Measurements from ENCODE around the gene KLF5.
A peak's percentile ranks its signal among the peaks of the same experiment; 100 is the strongest.

Gene KLF5

GRCh38 chr13:73079359-73079758, 20.6 kb downstream of the KLF5 start:
- DNase-seq = no peak
- Histone ChIP-seq H3K23ac (ENCODE audit: low read length) (no peak overlapping the region), H3K79me1 (ENCODE audit: low read length) (no peaks in the 10 kb centered on the region), H3K4ac (ENCODE audit: low read depth, low read length) (no peak overlapping the region), H2AK5ac (ENCODE audit: low read length) (no peak overlapping the region), H3K9ac (ENCODE audit: low read length) (no peak overlapping the region), H2BK5ac (ENCODE audit: low read length) (no peak overlapping the region), H3K18ac (ENCODE audit: low read length) (no peak overlapping the region), H2BK120ac (ENCODE audit: low read depth, low read length) (no peak overlapping the region), H3K27ac (ENCODE audit: low read depth, low read length) (no peak overlapping the region), H3K4me3 (ENCODE audit: low read length) (no peak overlapping the region), H2BK15ac (replicated peaks; ENCODE audit: low read depth) (no peak overlapping the region), H4K5ac (ENCODE audit: low read length) (no peak overlapping the region), H3K36me3 (ENCODE audit: control insufficient read depth, insufficient read depth, low read length) (no peaks in the 10 kb centered on the region), H3K4me1 (ENCODE audit: control insufficient read depth, low read depth, low read length) (no peaks in the 10 kb centered on the region), H3K4me2 (ENCODE audit: low read length) (no peak overlapping the region), H3K79me2 (ENCODE audit: control insufficient read depth, insufficient read depth, low read length) (no peaks in the 10 kb centered on the region), H4K8ac (ENCODE audit: low read depth, low read length) (no peak overlapping the region), H3K27me3 (ENCODE audit: insufficient read depth, low read length, poor library complexity) (no peaks in the 10 kb centered on the region), H3K56ac (ENCODE audit: low read length) (no peak overlapping the region)
- no CpG with 5 or more reads among the region's 3 CpGs for WGBS (ENCODE audit: extremely low coverage, insufficient coverage, low lambda C conversion rate)

GRCh38 chr13:73081256-73081915, 22.6 kb downstream of the KLF5 start:
- Histone ChIP-seq H3K79me2 (ENCODE audit: control insufficient read depth, insufficient read depth, low read length) (no peaks in the 10 kb centered on the region), H3K18ac (ENCODE audit: low read length) (no peak overlapping the region), H3K56ac (ENCODE audit: low read length) (peak overlapping the region; percentile 25), H3K23ac (ENCODE audit: low read length) (no peak overlapping the region), H3K9ac (ENCODE audit: low read length) (no peak overlapping the region), H3K4me2 (ENCODE audit: low read length) (no peak overlapping the region), H3K27me3 (ENCODE audit: insufficient read depth, low read length, poor library complexity) (no peaks in the 10 kb centered on the region), H2BK5ac (ENCODE audit: low read length) (no peak overlapping the region), H2BK120ac (ENCODE audit: low read depth, low read length) (no peak overlapping the region), H2AK5ac (ENCODE audit: low read length) (no peak overlapping the region), H3K79me1 (ENCODE audit: low read length) (no peaks in the 10 kb centered on the region), H4K5ac (ENCODE audit: low read length) (no peak overlapping the region), H3K4ac (ENCODE audit: low read depth, low read length) (peak overlapping the region; percentile 24), H2BK15ac (replicated peaks; ENCODE audit: low read depth) (no peak overlapping the region), H4K8ac (ENCODE audit: low read depth, low read length) (no peak overlapping the region), H3K4me1 (ENCODE audit: control insufficient read depth, low read depth, low read length) (no peaks in the 10 kb centered on the region), H3K27ac (ENCODE audit: low read depth, low read length) (no peak overlapping the region), H3K4me3 (ENCODE audit: low read length) (no peak overlapping the region), H3K36me3 (ENCODE audit: control insufficient read depth, insufficient read depth, low read length) (no peaks in the 10 kb centered on the region)
- DNase-seq = peak; percentile 22
- no CpG with 5 or more reads among the region's 4 CpGs for WGBS (ENCODE audit: extremely low coverage, insufficient coverage, low lambda C conversion rate)

- no peaks in the 10 kb centered on the region for H3K79me1 ChIP-seq (ENCODE audit: low read length)
- H3K79me2 ChIP-seq (ENCODE audit: control insufficient read depth, insufficient read depth, low read length) = no peaks in the 10 kb centered on the region
- H3K4me3 ChIP-seq (ENCODE audit: low read length) = no peak overlapping the region
- no peak overlapping the region for H3K56ac ChIP-seq (ENCODE audit: low read length)
- H3K4me2 ChIP-seq (ENCODE audit: low read length) = no peak overlapping the region
- H3K4ac ChIP-seq (ENCODE audit: low read depth, low read length) = no peak overlapping the region
- no CpG with 5 or more reads among the region's 5 CpGs for WGBS (ENCODE audit: extremely low coverage, insufficient coverage, low lambda C conversion rate)
- no peak overlapping the region for H3K23ac ChIP-seq (ENCODE audit: low read length)
- H3K18ac ChIP-seq (ENCODE audit: low read length) = no peak overlapping the region
- H4K8ac ChIP-seq (ENCODE audit: low read depth, low read length) = no peak overlapping the region
- no peak overlapping the region for H2BK5ac ChIP-seq (ENCODE audit: low read length)
- no peak overlapping the region for H2AK5ac ChIP-seq (ENCODE audit: low read length)
- H3K27ac ChIP-seq (ENCODE audit: low read depth, low read length) = no peak overlapping the region
- H3K4me1 ChIP-seq (ENCODE audit: control insufficient read depth, low read depth, low read length) = no peaks in the 10 kb centered on the region
- H3K27me3 ChIP-seq (ENCODE audit: insufficient read depth, low read length, poor library complexity) = no peaks in the 10 kb centered on the region
- H2BK15ac ChIP-seq (replicated peaks; ENCODE audit: low read depth) = no peak overlapping the region
- H3K9ac ChIP-seq (ENCODE audit: low read length) = no peak overlapping the region
- H2BK120ac ChIP-seq (ENCODE audit: low read depth, low read length) = no peak overlapping the region
- DNase-seq = peak; percentile 33
- H3K36me3 ChIP-seq (ENCODE audit: control insufficient read depth, insufficient read depth, low read length) = no peaks in the 10 kb centered on the region
- H4K5ac ChIP-seq (ENCODE audit: low read length) = no peak overlapping the region
Measured at GRCh38 chr13:73082471-73082870, 23.7 kb downstream of the KLF5 start.

GRCh38 chr13:73082895-73083294, 24.1 kb downstream of the KLF5 start:
- H3K4me2 ChIP-seq (ENCODE audit: low read length) = no peak overlapping the region
- H3K4me3 ChIP-seq (ENCODE audit: low read length) = no peak overlapping the region
- H3K36me3 ChIP-seq (ENCODE audit: control insufficient read depth, insufficient read depth, low read length) = no peaks in the 10 kb centered on the region
- no peak overlapping the region for H3K23ac ChIP-seq (ENCODE audit: low read length)
- no peak overlapping the region for H3K18ac ChIP-seq (ENCODE audit: low read length)
- DNase-seq = no peak
- H3K9ac ChIP-seq (ENCODE audit: low read length) = no peak overlapping the region
- H2BK15ac ChIP-seq (replicated peaks; ENCODE audit: low read depth) = no peak overlapping the region
- no peaks in the 10 kb centered on the region for H3K79me2 ChIP-seq (ENCODE audit: control insufficient read depth, insufficient read depth, low read length)
- no peak overlapping the region for H3K56ac ChIP-seq (ENCODE audit: low read length)
- H3K79me1 ChIP-seq (ENCODE audit: low read length) = no peaks in the 10 kb centered on the region
- H3K27ac ChIP-seq (ENCODE audit: low read depth, low read length) = no peak overlapping the region
- no peak overlapping the region for H3K4ac ChIP-seq (ENCODE audit: low read depth, low read length)
- no peak overlapping the region for H2BK120ac ChIP-seq (ENCODE audit: low read depth, low read length)
- no peak overlapping the region for H2AK5ac ChIP-seq (ENCODE audit: low read length)
- no peak overlapping the region for H2BK5ac ChIP-seq (ENCODE audit: low read length)
- H3K4me1 ChIP-seq (ENCODE audit: control insufficient read depth, low read depth, low read length) = no peaks in the 10 kb centered on the region
- no peak overlapping the region for H4K5ac ChIP-seq (ENCODE audit: low read length)
- H3K27me3 ChIP-seq (ENCODE audit: insufficient read depth, low read length, poor library complexity) = no peaks in the 10 kb centered on the region
- H4K8ac ChIP-seq (ENCODE audit: low read depth, low read length) = no peak overlapping the region
- WGBS (ENCODE audit: extremely low coverage, insufficient coverage, low lambda C conversion rate) = no CpG with 5 or more reads among the region's 4 CpGs

- Histone ChIP-seq H3K9ac (ENCODE audit: low read length) (no peak overlapping the region), H3K4me1 (ENCODE audit: control insufficient read depth, low read depth, low read length) (no peaks in the 10 kb centered on the region), H2AK5ac (ENCODE audit: low read length) (no peak overlapping the region), H3K27ac (ENCODE audit: low read depth, low read length) (no peak overlapping the region), H3K79me1 (ENCODE audit: low read length) (no peaks in the 10 kb centered on the region), H2BK120ac (ENCODE audit: low read depth, low read length) (no peak overlapping the region), H3K56ac (ENCODE audit: low read length) (no peak overlapping the region), H2BK5ac (ENCODE audit: low read length) (no peak overlapping the region), H4K8ac (ENCODE audit: low read depth, low read length) (no peak overlapping the region), H3K79me2 (ENCODE audit: control insufficient read depth, insufficient read depth, low read length) (no peaks in the 10 kb centered on the region), H3K23ac (ENCODE audit: low read length) (no peak overlapping the region), H3K4me2 (ENCODE audit: low read length) (no peak overlapping the region), H3K36me3 (ENCODE audit: control insufficient read depth, insufficient read depth, low read length) (no peaks in the 10 kb centered on the region), H3K18ac (ENCODE audit: low read length) (no peak overlapping the region), H3K27me3 (ENCODE audit: insufficient read depth, low read length, poor library complexity) (no peaks in the 10 kb centered on the region), H3K4ac (ENCODE audit: low read depth, low read length) (no peak overlapping the region), H3K4me3 (ENCODE audit: low read length) (no peak overlapping the region), H4K5ac (ENCODE audit: low read length) (no peak overlapping the region), H2BK15ac (replicated peaks; ENCODE audit: low read depth) (peak overlapping the region; percentile 42)
- DNase-seq = no peak
- WGBS (ENCODE audit: extremely low coverage, insufficient coverage, low lambda C conversion rate) = no CpG with 5 or more reads among the region's 4 CpGs
Measured at GRCh38 chr13:73088332-73088935, 29.6 kb downstream of the KLF5 start.

GRCh38 chr13:73089213-73089612, 30.4 kb downstream of the KLF5 start:
- Histone ChIP-seq H3K23ac (ENCODE audit: low read length) (no peak overlapping the region), H2AK5ac (ENCODE audit: low read length) (no peak overlapping the region), H3K56ac (ENCODE audit: low read length) (no peak overlapping the region), H4K5ac (ENCODE audit: low read length) (no peak overlapping the region), H3K4me1 (ENCODE audit: control insufficient read depth, low read depth, low read length) (no peaks in the 10 kb centered on the region), H3K79me1 (ENCODE audit: low read length) (no peaks in the 10 kb centered on the region), H2BK5ac (ENCODE audit: low read length) (no peak overlapping the region), H3K18ac (ENCODE audit: low read length) (no peak overlapping the region), H3K36me3 (ENCODE audit: control insufficient read depth, insufficient read depth, low read length) (no peaks in the 10 kb centered on the region), H2BK15ac (replicated peaks; ENCODE audit: low read depth) (no peak overlapping the region), H2BK120ac (ENCODE audit: low read depth, low read length) (no peak overlapping the region), H3K79me2 (ENCODE audit: control insufficient read depth, insufficient read depth, low read length) (no peaks in the 10 kb centered on the region), H3K27me3 (ENCODE audit: insufficient read depth, low read length, poor library complexity) (no peaks in the 10 kb centered on the region), H3K4ac (ENCODE audit: low read depth, low read length) (no peak overlapping the region), H3K4me3 (ENCODE audit: low read length) (no peak overlapping the region), H3K4me2 (ENCODE audit: low read length) (no peak overlapping the region), H4K8ac (ENCODE audit: low read depth, low read length) (no peak overlapping the region), H3K9ac (ENCODE audit: low read length) (no peak overlapping the region), H3K27ac (ENCODE audit: low read depth, low read length) (no peak overlapping the region)
- WGBS (ENCODE audit: extremely low coverage, insufficient coverage, low lambda C conversion rate) = no CpG with 5 or more reads among the region's 4 CpGs
- no peak for DNase-seq
